Right cardiac atrium (tissue), 5 donors: ENCODE measurements around the gene SHROOM2. TPM values are rescaled to one million over a fixed set of nuclear protein-coding genes. Genes with fewer than 3 reads are reported as not detected.

ENCODE experiments used
- ATAC-seq, 2 donors: fragments of 200-7000 bp; cut with Tn5 transposase; one replicate each; pipeline versions ENCODE4 v1.8.0 to v1.9.1; 2020; ENCODE audit warnings: moderate library complexity in 2 of 2, mild to moderate bottlenecking in 1 of 2
- DNase-seq, 3 donors: peaks; one replicate each; pipeline ENCODE4 v3.0.0-alpha.2; 2020
- H3K27ac ChIP-seq: one replicate; pipeline ENCODE4 v1.5.1; 2013; ENCODE audit warnings: mild to moderate bottlenecking, low read length, control low read depth, moderate library complexity
- H3K27me3 ChIP-seq: one replicate; pipeline ENCODE4 v1.6.1; 2013; ENCODE audit not compliant: control insufficient read depth, insufficient read depth
- H3K4me1 ChIP-seq: one replicate; pipeline ENCODE4 v1.6.1; 2013; ENCODE audit warnings: low read length; ENCODE audit not compliant: control insufficient read depth, insufficient read depth
- H3K4me3 ChIP-seq: one replicate; pipeline ENCODE4 v1.5.1; 2013; ENCODE audit warnings: low read length, control low read depth
- H3K9me3 ChIP-seq: one replicate; pipeline ENCODE4 v1.6.1; 2013; ENCODE audit warnings: low read length; ENCODE audit not compliant: control insufficient read depth
- WGBS: extraction: QIAGEN DNeasy Blood & Tissue Kit; methylation state at CpG from one replicate; pipeline ENCODE4 v1.1.7; 2013; 5-methylcytosine and 5-hydroxymethylcytosine counted together
- intact Hi-C, 4 donors: fragments of 100-400 bp; cut with DNase I; formaldehyde crosslinking; loops; one replicate each; pipeline versions ENCODE4 v1.11.0 to v1.14.0; 2022 to 2023
- polyA plus RNA-seq: library from polyadenylated mRNA; stranded (reverse); fragments of 200-250 nt; gene quantifications from one replicate; pipeline ENCODE4 v1.2.3, GENCODE V29; 2013
- total RNA-seq, 4 donors: library from RNA; stranded (reverse); fragmentation: NEBNext Ultra II Directional; extraction: Animal tissue kit (Norgen Biotek cat#: 25700); gene quantifications; one replicate each; pipeline ENCODE4 v1.2.1, GENCODE V29; 2021
- donor health status: healthy with polysubstance abuse.
- donor health status: DM: no; HTN: yes; CAD: no.
- donor health status: DM: no; HTN: no; CAD: no.
- donor health status: DM: no; HTN: yes; CAD: no; lungs with severe emphysema.
- donor health status: DM: yes; HTN: yes; CAD: no.

SHROOM2 gene
- total and polyA plus RNA-seq, 5 donors: 0.66 to 4.0 (median 2.5) TPM

DNA sequence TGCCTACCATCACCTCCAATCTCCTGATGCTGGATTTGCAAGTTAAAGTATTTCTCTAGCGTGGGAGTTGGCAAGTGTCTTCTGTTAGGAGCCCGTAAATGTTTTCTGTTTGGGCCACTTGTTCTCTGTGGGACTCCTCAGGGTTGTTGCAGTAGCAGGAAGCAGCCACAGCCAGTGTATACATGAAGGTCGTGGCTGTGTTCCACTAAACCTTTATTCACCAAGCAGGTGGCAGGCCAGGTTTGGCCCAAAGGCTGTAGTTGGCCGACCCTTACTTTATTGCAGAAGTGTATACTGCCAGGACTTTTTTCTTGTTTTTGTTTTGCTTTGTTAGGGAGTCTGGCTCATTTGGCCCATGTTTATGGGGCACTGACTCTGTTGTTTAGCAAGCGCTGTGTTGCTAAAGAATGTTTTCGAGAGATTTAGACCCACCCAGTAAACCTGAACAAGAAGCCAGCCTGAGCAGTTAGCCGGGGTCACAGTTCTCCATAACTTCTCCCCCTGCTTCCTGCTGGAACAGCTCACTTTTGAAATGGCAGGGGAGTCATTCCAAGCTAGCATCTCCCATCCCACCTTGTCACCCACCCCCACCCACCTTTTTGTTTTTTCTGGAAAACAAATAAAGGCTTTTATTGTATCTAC lies 58.8 kb downstream of the SHROOM2 start:
- Histone ChIP-seq H3K27me3 (no peaks in the 10 kb centered on the region), H3K4me3 (no peak overlapping the region), H3K9me3 (no peaks in the 10 kb centered on the region), H3K27ac (no peak overlapping the region), H3K4me1 (no peaks in the 10 kb centered on the region)
- WGBS: 79% methylated on average over 7 of the region's 7 CpGs
- peak in 1 of 2 donors; percentile 13 for ATAC-seq
- intact Hi-C loops: no loop called here
- no peak for DNase-seq

DNA sequence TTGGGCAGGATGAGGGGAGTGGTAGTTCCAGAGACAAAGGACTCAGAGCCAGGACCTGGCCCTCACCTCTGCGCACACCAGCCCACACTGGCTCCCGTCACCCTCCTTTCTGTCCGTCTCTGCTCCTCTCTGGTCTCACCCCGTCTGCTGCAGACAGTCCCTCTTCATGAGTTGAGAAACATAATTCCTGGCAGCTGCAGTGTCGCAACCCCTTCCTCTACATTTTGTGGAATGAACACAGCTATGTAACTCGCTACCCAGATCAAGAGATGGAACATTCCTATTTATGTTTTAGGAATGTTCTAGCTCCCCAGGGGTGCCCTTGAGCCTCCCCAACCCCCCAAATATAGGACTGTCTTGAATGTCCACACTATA lies 59.3 kb downstream of the SHROOM2 start:
- H3K27me3 ChIP-seq: no peaks in the 10 kb centered on the region
- H3K27ac ChIP-seq: no peak overlapping the region
- peak in 1 of 2 donors; percentile 50 for ATAC-seq
- H3K9me3 ChIP-seq: no peaks in the 10 kb centered on the region
- 68% methylated on average over 6 of the region's 6 CpGs for WGBS
- H3K4me3 ChIP-seq: no peak overlapping the region
- intact Hi-C loops: no loop called here
- H3K4me1 ChIP-seq: no peaks in the 10 kb centered on the region
- DNase-seq: no peak

DNA sequence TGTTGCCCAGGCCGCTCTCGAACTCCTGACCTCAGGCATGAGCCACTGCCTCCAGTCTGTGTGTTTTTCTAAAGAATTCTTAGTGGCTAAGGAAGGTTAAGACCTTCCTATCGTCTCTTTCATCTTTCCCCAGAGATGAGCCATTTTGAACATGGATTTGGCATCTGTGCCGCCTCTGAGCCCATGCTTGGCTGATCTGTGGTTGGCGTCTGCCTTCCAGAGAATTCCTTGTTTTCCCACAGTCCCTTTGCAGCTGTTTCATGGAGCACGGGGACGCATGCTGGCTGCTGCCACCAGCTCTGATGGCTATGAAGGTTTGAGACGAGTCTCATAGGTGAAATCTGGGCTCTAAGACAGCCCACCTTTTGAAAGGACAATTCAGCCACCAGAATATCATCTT lies 60.4 kb downstream of the SHROOM2 start:
- WGBS: 93% methylated on average over 8 of the region's 8 CpGs

DNA sequence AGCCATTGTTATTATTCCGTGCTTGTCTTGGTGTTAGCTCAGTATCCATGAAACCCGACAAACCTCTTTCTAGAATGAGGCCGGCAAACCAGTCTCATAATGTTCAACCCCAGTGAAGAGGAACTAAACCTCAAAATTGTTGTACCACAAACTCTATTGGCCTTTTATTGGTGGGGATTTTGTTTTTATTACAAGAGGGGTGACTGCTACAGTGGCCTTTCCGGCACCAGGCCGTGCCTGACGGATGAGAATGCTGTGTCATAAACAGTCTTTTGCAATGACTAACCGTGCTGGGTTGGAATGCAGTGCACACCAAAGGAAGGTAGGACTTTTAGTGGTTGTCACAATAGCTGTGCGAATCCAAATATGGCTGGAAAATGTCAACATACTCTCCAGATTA lies 60.8 kb downstream of the SHROOM2 start:
- WGBS: 73% methylated on average over 8 of the region's 8 CpGs
- H3K9me3 ChIP-seq: no peaks in the 10 kb centered on the region
- ATAC-seq (peak in 1 of 2 donors; percentile 57), DNase-seq (no peak)
- no peaks in the 10 kb centered on the region for H3K27me3 ChIP-seq
- no peak overlapping the region for H3K4me3 ChIP-seq
- no peaks in the 10 kb centered on the region for H3K4me1 ChIP-seq
- H3K27ac ChIP-seq: no peak overlapping the region
- intact Hi-C loops: no loop called here

More for the DNA sequence above, 60.4 kb downstream of the SHROOM2 start:
- H3K4me3 ChIP-seq: no peak overlapping the region
- no peak for DNase-seq
- intact Hi-C loops: no loop called here
- H3K27ac ChIP-seq: no peak overlapping the region
- H3K9me3 ChIP-seq: no peaks in the 10 kb centered on the region
- no peaks in the 10 kb centered on the region for H3K4me1 ChIP-seq
- H3K27me3 ChIP-seq: no peaks in the 10 kb centered on the region
- no peak for ATAC-seq

DNA sequence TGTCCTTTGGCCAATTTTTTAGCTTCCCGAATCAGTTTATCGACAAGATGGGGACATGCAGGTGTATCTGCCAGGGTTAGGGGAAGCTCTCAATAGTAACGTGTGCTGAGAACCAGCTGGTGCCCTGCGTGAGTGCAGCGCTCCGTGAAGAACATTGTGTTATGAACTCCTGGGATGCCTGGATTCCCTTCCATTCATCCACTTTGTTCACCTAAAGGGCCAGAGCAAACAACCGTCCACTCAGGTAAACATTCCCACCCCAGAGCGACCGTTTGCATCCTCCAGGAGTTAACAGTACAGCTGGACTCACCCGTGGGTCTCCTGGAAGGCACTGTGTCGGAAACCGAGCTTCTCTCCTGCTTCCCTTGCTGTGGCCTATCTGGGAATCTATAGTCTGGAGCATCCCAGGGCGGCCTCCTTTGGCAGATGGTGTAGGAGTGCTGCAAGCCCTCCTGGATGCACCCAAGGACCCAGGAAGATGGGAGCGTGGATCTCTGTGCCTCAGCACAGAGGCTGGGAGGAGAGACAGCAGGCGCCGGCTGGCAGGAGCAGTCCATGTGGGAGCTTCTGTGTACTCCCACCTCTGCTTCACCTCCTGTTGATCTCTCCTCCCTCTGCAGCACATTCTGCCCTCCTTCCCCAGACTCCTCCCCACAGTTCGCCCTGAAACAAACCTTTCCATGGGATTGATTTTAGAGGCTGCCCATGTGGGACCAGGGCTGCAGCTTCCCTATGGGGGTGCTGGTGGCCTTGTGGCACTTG lies 62.7 kb downstream of the SHROOM2 start:
- Histone ChIP-seq H3K4me3 (no peak overlapping the region), H3K9me3 (no peaks in the 10 kb centered on the region), H3K27me3 (no peaks in the 10 kb centered on the region), H3K4me1 (no peaks in the 10 kb centered on the region), H3K27ac (no peak overlapping the region)
- 88% methylated on average over 17 of the region's 17 CpGs for WGBS
- DNase-seq: no peak
- no peak for ATAC-seq
- intact Hi-C loops: no loop called here

DNA sequence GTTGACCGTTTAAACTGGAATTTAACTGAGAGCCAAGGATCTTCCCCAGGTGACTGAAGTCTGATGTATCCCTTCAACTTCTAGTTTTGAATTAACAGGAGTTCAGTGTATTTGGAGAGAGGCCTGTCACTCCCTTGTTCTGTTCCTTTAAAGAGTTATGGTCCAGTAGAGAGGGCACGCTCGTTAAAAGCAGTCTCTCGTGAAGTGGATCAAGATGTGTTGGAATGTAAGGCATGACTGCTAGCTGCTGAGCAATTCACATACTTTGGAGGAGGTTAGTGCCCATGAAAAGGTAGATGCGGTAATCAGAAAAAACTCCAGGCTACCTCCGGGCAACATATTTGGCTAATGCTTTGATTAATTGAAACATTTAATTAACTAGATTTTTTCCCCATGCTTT lies 65.7 kb downstream of the SHROOM2 start:
- no peaks in the 10 kb centered on the region for H3K27me3 ChIP-seq
- intact Hi-C loops: no loop called here
- no peaks in the 10 kb centered on the region for H3K9me3 ChIP-seq
- no peak overlapping the region for H3K27ac ChIP-seq
- H3K4me3 ChIP-seq: no peak overlapping the region
- DNase-seq (no peak), ATAC-seq (no peak)
- WGBS: 58% methylated on average over 6 of the region's 6 CpGs
- no peaks in the 10 kb centered on the region for H3K4me1 ChIP-seq

DNA sequence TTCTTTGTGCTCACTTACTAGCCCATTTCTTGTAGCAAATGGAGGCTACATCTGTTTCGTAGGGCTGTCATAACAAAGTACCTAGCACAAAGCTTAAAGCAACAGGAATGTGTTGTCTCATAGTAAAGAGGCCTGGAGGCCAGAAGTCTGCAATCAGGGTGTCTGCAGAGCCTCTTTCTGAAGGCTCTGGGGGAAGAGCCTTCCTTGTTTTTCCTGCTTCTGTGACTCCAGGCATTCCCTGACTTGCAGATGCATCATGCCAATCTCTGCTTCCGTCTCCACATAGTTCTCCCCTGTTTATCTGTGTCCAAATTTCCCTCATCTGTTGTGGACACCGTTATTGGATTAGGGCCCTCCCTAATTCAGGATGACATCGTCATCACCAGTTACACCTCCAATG lies 67.1 kb downstream of the SHROOM2 start:
- no peak for DNase-seq
- Histone ChIP-seq H3K4me1 (no peaks in the 10 kb centered on the region), H3K4me3 (no peak overlapping the region), H3K9me3 (no peaks in the 10 kb centered on the region), H3K27ac (no peak overlapping the region), H3K27me3 (no peaks in the 10 kb centered on the region)
- 61% methylated on average over 4 of the region's 4 CpGs for WGBS
- intact Hi-C loops: no loop called here
- ATAC-seq: no peak

DNA sequence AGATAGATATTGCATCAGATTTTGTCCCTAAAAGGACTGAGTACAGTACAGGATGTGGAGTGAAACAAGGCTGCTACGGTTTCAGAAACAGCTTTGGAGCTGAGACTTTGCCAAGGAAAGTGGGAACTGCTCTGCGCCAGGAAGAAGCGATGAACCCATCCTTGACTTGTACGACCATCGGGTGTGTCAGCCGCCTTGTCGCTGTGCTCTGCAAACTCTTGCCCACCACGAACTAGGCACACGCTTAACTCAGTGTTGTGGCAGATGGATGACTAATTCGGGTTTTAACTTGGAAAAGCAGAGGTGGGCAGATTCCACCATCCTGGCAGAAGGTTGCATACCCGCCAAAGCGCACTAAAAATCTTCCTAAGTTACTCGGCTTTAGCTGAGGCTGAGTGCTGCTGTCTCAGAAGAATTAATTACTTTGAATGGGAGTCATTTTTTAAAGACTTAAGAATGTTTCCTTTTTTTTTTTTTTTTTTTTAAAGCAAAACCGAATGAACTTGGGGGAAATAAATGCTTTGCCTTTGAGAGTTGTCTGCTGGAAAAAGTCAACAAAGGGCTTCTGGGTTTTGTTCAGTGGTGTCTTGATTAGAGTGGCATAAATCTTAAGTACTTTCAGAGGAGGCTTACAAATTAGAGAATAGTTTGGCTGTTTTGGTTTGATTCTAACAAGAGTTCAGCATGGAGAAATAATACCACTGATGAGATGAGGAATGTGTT lies 69.5 kb downstream of the SHROOM2 start:
- Histone ChIP-seq H3K4me3 (no peak overlapping the region), H3K27ac (no peak overlapping the region), H3K4me1 (no peaks in the 10 kb centered on the region), H3K9me3 (no peaks in the 10 kb centered on the region), H3K27me3 (no peaks in the 10 kb centered on the region)
- no peak for DNase-seq
- intact Hi-C loops: no loop called here
- ATAC-seq: no peak
- 67% methylated on average over 14 of the region's 14 CpGs for whole genome bisulfite sequencing

DNA sequence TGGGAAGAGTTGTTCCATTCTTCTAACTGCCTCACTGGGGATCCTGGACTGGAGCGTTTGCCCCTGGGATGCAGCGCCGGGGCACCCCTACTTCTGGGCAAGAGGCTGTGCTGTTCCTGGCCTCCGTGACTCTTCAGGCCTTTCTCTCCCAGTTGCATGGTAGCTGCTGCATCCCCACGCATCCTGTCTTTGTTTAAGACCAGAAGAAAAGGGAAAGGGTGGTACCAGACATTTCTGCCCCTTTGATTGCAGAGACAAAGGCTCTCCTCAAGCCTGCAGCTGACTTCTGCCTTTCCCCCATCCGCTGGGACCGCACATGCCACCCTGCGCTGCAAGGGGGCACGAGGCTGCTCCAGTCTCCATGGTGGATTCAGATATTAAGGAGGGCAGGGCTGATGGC lies 70.4 kb downstream of the SHROOM2 start:
- Histone ChIP-seq H3K4me1 (no peaks in the 10 kb centered on the region), H3K9me3 (no peaks in the 10 kb centered on the region), H3K4me3 (no peak overlapping the region), H3K27ac (no peak overlapping the region), H3K27me3 (no peaks in the 10 kb centered on the region)
- DNase-seq (no peak), ATAC-seq (peak in 1 of 2 donors; percentile 52)
- 62% methylated on average over 9 of the region's 9 CpGs for WGBS
- intact Hi-C loops: no loop called here

DNA sequence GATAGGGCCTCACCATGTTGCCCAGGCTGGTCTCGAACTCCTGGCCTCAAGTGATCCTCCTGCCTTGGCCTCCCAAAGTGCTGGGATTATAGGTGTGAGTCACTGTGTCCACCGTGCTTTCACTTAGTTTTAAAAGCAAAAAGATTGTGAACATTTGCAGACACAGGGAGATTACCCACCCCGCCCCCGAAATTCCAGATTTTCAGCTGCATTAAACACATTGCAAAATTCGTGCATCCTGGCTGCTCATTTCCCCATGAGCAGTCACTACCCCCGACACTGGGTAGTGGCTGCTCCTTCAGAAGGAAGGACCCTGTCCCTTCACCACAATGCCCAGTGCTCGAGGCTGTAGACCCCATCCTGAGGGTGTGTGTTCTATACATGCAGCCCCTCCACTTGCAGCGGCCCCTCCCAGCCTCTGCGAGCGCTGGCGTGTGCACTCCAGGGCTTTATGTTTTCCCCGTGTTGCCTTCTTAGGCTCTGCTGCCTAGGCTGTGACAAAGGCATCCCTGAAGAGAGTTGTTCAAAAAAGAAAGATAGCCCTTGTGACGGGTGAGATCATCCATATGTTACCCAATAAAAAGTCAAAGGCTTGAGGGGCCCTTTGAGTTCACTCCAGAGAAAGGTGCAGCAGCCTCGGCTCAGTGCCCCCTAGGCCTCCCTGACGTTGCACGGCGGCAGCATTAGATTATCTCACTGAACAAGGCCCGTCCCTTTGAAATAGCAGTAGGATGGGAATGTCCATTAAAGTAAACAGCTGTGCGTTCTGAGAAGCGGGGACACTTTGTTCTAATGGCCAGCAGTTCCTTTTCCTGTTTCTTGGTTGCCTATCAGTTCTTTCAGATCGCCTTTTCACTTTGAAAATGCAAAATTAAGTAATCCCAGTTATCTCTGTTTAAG lies 71.6 kb downstream of the SHROOM2 start:
- no peaks in the 10 kb centered on the region for H3K4me1 ChIP-seq
- no peak for DNase-seq
- intact Hi-C loops: no loop called here
- no peak overlapping the region for H3K4me3 ChIP-seq
- WGBS: 80% methylated on average over 21 of the region's 21 CpGs
- H3K27me3 ChIP-seq: no peaks in the 10 kb centered on the region
- no peak overlapping the region for H3K27ac ChIP-seq
- H3K9me3 ChIP-seq: no peaks in the 10 kb centered on the region
- ATAC-seq: peak; percentile 26 to 79
